HS-5 (cell line): ENCODE results near the gene CFAP45.

ENCODE experiments used
- DNase-seq: peaks from one replicate; pipeline ENCODE4 v3.0.0-alpha.2; 2012; ENCODE audit warnings: low read depth

The CFAP45 gene

DNA sequence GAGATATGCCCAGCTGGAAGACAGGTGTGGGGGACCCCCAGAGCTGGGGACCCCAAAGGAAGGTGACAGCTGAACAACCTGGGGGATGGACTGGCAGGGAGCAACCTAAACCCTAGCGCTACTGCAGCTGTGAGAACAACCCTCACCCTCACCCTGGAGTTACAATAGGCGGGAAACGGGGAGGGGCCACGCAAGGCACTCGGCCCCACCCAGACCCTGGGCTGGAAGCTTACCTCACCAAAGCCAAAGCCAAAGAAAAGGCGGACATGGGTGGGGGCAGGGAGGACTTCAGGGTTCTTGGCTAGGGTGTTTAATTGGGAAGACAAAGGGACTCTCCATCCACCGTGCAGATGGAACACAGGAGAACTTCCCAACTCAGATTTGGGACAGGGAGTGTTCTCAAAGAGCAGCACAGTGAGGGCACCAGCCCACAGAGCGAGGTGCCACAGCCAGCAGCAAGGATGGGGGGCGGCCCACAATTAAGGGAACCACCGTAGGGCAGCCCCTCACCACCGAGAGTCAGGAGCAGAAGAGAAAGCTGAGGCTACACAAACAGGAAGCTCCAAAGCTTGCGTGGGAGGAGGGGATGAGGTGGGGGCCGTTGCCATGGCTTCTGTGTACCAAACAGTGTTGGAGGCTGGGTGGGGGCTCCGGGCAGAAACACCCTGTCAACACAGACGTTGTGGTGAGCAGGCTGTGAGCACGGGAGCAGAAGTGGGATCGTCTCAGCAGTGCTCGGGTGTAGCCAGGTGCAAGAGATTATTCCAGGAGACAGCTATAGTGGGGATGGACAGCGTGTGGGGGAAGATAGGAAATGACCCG, 23.4 kb upstream of the CFAP45 start:
- peak; percentile 45 for DNase-seq

DNA sequence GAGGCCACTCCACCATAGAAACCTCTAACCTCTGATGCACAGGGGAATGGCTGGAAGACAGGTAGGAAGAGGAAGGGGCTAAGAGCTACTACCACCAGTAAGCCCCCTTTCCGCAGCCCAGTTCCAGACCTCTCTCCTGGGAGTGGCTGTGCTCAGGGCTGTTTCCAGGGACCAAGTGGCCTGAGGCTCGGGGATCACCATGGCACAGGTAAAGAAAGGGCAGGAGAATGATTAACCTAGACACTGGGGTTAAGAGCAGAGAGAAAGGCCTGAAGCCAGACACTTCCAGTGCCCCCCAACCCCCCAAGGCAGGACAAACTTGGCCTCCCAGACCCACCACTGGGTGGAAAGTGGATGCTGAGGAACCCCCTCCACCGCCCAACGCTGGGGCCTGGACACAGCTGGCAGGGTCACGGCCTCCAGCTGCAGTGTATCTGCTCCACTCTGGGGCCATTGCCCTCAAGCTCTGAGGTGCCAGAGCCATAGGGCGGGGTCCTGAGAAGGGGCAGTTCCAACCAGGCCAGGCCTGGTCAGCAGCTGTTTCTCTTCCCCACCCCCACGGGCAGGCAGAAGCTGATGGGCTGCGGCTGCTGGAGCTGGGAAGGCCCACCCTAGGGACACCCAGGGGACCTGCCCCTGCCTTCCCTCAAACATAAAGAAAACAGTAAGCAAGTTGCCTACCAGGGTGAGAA, 22.7 kb upstream of the CFAP45 start:
- no peak for DNase-seq

DNA sequence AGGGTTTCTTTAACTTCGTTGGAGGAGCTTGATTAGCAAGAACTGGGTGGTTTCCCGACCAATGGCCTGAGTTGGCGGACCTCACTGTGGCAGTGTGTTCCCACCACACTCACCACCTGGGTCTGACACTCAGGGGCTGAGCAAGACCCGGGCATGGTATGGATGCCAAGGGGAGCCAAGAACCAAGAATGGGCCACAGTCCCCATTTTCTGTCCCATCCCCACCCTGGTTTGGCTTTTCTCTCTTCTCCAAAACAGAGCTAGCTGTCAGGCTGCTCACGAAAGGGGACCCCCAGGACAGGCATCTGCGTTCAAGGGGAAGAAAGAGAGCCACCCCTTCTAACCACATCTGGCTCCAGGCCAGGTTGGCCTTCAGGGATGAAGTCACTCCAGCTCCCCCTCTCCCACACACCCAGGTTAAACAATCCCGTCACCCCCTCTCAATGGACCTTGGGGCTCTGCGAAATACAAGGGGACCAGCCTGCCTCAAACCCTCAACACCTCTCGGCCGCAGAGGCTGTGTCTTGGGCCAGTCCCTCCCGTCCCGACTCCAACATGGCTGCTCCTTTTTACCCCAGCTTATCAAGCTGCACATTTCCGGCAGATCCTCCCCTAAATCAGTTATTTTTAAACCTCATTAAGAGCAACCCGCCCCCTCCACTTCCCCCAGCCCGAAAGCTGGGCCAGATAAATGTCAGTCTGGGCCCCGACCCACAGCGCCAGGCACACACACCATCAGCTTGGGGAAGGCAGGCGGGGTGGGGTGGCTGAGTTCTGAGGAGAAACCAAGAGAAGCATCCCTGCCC, 21.9 kb upstream of the CFAP45 start:
- no peak for DNase-seq

DNA sequence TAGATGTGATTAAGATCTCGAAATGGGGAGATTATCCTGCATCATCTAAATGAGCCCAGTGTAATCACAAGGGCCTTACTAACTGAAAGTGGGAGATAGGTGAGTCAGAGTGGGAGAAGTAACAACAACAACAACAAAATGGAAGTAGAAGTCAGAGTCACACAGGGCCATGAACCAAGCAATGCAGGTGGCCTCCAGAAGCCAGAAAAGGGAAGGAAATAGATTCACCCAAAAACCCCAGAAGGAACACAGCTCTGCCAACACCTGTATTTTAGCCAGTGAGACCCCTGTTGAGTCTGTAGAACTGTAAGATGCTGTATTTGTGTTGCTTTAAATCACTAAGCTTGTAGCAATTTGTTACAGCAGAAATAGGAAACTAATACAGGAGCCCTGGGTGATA, 21.3 kb upstream of the CFAP45 start:
- no peak for DNase-seq

DNA sequence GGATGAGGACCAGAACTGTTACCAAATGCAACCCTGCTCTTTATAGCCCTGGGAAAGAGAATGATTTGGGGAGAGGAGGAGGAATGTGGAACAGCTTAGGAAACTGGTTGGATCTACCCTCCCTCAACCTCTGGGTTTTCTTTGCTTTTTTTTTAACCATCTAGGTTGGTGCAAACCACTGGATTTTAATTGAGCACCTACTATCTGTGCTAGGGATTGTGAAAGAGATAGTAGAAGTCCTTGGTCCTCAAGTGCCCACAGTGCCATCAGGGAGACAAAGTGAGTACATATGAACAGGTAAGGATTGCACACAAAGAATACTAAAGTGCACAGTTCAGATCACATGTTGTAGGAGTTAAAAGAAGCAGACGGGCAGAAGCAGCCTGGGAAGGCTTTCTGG, 20.7 kb upstream of the CFAP45 start:
- no peak for DNase-seq

DNA sequence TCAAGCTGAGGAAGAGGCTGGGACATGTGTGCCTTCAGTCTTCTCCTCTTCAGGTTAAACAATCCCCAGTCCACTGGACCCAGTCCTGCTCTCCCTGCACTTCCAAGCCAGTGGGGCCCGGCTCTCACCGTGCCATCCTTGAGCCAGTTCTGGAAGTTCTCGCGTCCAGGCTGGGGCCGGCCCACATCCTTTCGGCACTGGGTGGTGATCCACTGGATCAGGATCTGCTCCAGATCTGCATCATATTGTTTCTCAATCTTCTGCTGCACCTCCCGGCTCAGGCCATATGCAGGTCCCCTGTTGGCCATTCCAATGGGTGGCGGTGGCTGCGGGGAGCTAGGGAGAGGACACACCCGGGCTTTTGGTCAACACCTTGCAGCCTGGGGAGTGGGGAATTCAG, 20.2 kb upstream of the CFAP45 start:
- DNase-seq: no peak

DNA sequence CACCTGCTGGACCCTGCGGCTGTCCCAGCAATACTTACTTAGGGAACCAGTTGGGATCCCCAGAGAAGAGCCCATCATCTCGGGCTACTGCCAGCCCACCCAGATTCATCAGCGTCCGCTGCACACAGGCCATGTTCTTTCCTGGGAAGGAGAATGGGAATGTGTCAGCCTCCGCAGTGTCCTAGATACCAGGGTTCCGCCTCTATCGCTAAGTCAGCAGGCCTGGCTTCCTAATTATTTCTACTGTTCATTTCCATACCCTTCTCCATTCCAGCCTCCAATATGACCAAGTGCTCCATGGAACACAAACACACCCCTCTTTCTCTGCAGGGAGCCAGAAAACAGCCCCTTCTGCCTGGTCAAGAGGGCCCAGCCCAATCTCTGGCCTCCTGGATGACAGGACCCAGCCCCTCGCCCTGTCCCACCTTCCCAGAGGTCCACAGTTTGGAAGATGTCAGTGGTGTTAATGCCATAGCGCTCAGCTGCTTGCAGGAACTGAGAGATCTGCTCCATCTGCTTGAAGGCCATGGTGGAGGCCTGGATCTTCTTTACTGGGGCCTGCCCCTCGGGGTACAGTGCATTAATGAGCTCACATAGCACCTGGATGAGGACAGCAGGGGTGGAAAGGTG, 19.4 kb upstream of the CFAP45 start:
- no peak for DNase-seq

DNA sequence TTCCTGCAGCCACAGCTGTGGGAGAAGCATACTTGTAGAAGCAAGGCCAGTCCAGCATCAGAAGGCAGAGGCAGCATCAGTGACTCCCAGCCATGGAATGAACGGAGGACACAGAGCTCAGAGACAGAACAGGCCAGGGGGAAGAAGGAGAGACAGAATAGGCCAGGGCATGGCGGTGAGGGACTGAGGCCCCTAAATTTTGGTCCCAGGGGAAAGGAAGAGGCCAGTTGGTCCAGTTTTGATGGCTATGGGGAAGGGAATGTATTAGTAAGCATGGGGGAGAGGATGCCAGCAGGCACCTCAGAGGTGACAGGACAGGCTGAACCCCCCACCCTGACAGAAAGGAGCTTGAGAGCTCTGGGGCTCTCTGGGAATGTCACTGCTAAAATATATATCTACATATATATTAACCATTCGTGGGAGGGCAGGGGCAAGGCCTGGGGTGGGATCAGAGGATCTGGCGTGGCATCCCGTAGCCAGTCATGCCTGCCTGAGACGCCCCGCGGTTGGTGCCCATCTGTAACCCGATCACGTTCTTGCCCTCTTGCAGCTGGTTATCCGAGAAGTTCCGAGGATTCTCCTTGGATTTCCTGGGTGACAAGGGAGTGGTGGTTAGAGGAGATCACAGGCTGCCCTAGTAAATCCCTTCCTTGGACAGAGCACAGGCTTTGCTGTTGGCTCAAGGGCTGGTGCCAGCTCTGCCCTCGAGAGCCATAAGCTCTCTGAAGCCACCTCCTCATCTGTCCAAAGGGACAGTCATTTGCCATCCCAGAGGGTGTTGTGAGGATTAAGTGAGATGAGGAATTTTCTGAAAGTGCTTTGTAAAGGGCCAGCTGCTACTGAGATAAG, 18.6 kb upstream of the CFAP45 start:
- DNase-seq: no peak

DNA sequence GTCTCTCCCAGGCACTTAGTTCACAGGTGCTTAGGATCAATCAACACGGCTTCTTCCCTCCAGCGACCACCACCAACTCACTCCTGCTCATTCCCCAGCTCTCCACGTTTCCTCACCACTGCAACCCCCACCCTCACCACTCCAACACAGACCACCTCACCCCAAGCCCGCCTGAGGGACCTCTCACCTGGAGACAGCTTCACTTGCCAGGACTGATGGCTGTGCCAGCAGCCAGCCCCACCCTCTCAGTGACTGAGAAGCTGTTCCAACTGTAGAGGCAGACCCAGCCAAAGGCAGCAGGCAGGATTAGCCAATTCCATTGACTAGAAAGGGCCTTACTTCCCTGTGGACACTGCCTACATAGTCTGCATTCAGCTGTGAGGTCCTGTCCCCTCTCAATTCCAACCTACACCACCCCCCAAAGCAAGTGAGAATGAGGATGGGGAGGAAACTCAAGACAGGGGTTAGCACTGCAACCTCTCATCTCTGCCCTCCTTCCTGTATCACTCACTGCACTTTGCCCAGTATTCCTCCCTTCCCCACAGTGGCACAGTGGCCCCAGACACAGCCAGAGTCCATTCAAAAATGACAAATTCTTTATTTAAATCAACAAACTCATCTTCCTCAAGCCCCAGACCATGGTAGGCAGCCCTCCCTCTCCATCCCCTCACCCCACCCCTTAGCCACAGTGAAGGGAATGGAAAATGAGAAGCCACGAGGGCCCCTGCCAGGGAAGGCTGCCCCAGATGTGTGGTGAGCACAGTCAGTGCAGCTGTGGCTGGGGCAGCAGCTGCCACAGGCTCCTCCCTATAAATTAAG, 17.8 kb upstream of the CFAP45 start:
- DNase-seq: no peak

DNA sequence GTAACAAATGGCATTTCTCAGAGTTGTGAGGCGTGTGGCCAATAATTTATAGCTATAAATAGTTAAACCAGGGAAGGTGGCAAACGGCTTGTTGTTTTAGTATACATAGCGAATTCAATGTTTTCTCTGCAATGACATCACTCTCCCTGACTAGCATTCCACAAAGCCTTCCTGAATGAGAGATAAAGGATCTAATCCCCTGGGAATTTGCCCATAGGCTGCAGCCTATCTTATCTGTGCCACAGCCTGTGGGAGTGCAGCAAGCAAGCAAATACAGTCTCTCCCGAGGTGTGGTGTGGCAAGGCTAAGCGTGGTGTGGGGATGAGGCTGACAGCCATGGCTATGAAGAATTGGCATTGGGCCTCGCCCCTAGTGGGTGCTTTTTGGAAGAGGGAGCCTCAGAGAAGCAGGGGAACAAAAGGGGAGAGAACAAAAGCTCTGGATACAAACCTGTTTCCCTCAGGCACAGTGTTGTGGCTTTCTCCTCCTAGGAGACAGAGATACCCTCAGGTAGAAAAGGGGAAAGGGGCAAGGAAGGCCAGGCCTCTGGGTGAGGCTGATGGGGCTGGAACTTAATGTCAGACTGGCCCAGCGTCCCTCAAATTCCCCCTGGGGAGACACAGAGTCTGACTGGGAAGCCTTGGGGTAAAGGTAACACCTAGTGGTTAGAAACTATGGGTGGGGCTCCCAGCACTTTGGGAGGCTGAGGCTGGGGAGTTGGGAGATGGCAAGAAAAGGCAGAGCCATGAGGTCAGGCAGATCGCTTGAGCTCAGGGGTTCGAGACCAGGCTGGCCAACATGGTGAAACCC, 16.5 kb upstream of the CFAP45 start:
- peak; percentile 88 for DNase-seq

DNA sequence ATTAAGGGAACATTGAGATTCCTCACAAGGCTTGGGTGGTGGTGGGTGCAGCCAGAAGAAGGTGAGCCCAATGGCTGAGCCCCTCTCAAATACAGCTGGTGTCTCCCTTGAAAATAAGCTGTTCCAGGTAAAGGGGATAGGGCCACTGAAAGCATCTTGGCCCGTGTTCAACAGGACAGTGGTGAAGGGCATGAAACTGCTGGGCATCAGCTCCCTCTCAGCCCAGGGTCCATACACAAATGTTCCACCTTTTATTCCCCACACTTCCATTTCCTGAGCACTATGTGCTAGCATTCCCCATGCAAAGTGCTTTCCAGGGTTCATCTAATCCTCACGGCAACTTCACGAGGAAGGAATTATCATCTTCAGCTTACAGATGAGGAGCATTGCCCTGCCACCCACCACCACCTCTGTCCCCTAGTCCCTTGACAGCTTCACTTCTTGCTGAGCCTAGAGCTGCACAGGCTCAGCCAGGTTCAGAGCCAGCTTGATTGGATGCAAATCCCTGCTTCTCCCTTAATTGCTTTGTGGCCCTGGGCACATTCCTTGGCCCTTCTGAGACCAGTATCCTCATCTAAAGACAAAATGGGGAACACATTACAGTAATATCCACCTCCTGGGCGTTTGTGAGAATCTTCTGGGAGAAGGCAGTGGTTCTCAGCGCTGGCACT, 15.7 kb upstream of the CFAP45 start:
- no peak for DNase-seq

DNA sequence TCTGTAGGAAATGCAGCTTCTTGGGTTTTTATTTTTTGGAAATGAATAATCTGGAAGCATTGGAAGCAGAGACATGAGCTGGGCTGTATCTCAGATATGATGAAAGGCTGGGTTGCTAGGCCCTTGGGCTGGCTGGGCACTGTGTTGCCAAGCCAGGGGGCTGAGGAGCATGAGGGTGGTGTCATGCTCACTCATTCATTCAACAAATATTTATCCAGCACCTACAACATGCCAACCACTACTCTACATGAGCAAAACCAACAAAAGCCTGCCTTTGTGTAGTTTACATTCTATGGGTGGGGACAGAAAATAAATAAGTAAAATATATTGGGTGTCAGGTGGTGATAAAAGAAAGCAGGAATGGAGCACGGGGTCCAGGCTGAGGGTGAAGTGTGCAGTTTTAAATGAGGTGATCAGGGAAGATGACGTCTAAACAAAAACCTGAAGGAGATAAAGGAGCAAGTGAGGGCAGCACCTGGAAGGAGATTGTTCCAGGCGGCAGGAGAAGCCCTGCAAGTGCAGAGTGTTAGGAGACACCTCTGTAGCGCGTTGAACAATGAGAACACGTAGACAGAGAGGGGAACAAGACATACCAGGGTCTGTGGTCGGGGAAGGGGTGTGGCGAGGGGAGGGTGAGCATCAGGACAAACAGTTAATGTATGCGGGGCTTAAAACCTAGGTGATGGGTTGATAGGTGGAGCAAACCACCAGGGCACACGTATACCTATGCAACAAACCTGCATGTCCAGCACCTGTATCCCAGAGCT, 14.5 kb upstream of the CFAP45 start:
- DNase-seq: no peak

DNA sequence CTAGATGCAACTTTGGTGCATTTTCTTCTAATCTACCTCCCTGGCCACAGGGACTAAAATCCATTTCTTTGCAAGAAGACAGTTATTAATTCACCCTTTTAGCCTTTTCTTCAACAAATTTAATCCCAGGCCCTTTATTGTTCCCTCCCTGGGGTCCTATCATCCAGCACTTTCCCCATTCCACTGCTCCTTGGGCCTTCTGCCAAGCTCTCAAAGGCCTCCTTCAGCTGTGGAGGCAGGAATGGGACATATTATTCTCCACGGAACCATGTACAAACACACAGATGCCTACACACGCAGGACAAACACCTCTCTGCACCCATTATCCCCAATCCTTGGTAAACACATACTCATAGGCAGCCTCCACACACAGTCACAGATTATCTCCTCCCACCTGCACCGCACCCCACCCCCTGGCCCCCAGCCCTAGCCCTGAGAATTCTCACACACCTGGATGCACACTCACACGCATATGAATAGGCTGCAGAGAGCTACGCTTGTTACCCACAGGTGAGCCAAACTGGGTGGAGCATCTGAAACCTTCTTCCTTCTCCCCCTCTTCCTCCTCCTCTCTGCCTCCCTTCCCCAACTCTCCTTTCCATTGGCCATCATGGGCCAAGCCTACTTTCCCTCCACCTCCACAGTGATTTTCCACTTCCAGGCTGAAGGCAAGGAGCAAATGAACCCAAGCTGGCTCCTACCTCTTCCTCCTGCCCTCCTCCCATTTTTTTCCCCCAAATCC, 13.7 kb upstream of the CFAP45 start:
- DNase-seq: no peak

DNA sequence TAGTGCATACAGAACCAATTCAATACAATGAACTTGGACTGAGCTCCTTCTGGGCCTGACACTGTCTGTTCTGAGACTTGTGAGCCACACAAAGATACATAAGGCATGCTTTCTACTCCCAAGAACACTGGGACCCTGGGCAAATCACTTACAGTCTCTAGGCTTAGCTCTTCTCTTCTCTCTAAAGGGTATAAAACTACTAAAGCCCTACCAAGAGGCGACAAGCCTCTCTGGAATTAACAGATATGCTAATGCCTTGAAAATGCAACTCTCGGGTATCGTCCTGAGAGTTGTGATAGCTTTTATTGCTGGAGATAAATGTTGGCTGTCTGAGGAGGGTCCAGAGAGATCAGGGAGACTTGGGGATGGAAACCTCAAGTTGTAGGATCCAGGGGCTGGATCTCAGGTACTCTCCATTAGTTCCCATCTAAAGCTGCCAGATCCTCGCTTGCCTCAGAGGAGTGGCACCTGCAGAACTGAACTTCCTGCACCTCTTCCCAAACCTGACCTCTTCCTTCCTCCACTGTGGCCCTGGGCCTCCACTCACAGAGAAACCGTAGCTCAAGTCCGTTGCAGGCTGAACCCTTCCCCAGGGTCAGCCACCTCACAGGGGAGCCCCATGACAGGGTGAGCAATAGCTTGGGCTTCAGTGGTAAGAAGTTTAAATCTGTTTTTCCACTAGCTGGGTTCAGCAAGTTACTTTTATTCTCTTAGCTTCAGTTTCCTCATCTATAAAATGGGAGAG, 11.5 kb upstream of the CFAP45 start:
- no peak for DNase-seq

DNA sequence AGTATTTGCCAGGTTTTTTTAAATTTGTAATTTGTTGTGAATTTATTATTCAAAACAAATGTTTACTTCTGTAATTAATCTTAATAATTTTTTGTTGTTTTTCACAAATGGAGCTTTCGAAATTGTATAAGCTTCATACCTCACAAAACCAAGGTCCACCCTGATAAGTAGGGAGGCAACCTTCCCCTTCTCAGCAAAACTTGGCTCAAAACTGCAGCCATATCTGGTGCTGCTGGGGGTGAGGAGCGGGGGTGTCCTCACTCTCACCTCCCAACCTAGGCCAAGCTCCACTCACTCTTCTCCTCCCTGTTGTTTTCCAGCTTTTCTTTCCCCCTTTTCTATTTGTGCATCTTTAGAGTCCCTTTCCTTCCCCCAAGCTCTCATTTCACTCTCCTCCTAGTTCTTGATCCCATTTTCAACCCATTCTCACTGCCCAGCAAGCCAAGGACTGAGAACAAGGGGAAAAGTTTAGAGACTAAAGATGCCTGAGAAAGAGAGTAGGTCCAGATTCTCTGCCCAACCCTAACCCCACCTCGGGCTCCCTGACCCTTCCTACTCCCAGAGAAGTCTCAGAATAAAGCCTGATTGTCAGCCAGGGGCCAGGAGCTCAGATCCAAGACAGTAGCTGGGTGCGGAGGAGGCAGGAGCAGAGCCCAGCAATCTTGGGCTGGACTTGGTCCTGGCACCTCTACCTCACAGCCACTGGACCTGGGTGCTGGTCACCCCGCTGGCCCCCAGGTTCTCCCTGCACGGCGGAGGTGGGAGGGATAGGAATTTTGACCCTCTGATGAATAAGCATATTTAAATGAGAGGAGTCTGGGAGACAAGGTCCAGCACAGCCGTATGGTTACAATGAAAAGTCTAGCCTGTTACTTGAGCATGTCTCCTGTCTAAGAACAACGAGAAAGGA, 8.3 kb upstream of the CFAP45 start:
- no peak for DNase-seq

DNA sequence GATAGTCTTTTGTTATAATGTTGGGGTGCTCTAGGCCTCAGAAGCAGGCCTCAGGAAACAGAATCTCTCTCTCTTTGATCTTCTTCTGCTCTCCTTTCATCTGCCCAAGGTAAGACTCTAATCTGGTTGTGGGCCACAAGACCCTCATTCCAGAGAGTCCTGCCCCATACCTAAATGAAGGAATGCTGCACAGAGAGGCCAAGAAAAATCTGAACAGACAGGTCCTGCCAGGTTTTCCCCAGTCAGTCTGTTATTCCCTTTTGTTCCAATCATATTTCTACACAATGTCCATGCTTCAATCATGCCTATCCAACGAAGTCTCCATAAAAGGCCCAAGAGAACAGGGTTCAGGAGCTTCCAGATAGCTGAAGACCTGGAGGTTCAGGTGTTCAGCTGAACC, 7.0 kb upstream of the CFAP45 start:
- DNase-seq: no peak
